ENCODE data around the gene PLEKHM3. TPM values are rescaled to one million over a fixed set of nuclear protein-coding genes. Genes with fewer than 3 reads are reported as not detected.

PLEKHM3 gene
- total and polyA plus RNA-seq, 2 of the 13 experiments (the other 11 are each of a cell fraction or from before 2014, with no cell fraction given), result 4.5 to 4.7 TPM

- TF ChIP-seq UBTF (CRISPR knock-in tag; IDR thresholded peaks at IDR 0.05) (peak; percentile 54), HDAC6 (IDR thresholded peaks at IDR 0.05; ENCODE audit: low read depth, low read length) (no peak), HNF4G (IDR thresholded peaks at IDR 0.05; ENCODE audit: borderline replicate concordance, low read depth, low read length) (peak; percentile 50; the same call in 1 of the 2 replicates), HNF4G (CRISPR knock-in tag; IDR thresholded peaks at IDR 0.05; ENCODE audit: borderline replicate concordance, low read depth) (no peak), MAZ (IDR thresholded peaks at IDR 0.05; ENCODE audit: borderline replicate concordance, low read depth, low read length) (no peak), MAZ (CRISPR knock-in tag; IDR thresholded peaks at IDR 0.05; ENCODE audit: low read depth) (no peak), ZFP90 (CRISPR knock-in tag; IDR thresholded peaks at IDR 0.05; ENCODE audit: borderline replicate concordance) (no peak), ZNF615 (CRISPR knock-in tag; IDR thresholded peaks at IDR 0.05; ENCODE audit: borderline replicate concordance) (0 out of 2 replicates have a peak, but pooled peaks have one; percentile 27), ZNF782 (CRISPR knock-in tag; IDR thresholded peaks at IDR 0.05; ENCODE audit: borderline replicate concordance) (0 out of 2 replicates have a peak, but pooled peaks have one; percentile 37)
- TF ChIP-seq, protein P1, sequence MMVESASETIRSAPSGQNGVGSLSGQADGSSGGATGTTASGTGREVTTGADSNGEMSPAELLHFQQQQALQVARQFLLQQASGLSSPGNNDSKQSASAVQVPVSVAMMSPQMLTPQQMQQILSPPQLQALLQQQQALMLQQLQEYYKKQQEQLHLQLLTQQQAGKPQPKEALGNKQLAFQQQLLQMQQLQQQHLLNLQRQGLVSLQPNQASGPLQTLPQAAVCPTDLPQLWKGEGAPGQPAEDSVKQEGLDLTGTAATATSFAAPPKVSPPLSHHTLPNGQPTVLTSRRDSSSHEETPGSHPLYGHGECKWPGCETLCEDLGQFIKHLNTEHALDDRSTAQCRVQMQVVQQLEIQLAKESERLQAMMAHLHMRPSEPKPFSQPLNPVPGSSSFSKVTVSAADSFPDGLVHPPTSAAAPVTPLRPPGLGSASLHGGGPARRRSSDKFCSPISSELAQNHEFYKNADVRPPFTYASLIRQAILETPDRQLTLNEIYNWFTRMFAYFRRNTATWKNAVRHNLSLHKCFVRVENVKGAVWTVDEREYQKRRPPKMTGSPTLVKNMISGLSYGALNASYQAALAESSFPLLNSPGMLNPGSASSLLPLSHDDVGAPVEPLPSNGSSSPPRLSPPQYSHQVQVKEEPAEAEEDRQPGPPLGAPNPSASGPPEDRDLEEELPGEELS (CRISPR knock-in tag; IDR thresholded peaks at IDR 0.05), result peak; percentile 39; the same call in 1 of the 2 replicates
- TF ChIP-seq, protein P2, sequence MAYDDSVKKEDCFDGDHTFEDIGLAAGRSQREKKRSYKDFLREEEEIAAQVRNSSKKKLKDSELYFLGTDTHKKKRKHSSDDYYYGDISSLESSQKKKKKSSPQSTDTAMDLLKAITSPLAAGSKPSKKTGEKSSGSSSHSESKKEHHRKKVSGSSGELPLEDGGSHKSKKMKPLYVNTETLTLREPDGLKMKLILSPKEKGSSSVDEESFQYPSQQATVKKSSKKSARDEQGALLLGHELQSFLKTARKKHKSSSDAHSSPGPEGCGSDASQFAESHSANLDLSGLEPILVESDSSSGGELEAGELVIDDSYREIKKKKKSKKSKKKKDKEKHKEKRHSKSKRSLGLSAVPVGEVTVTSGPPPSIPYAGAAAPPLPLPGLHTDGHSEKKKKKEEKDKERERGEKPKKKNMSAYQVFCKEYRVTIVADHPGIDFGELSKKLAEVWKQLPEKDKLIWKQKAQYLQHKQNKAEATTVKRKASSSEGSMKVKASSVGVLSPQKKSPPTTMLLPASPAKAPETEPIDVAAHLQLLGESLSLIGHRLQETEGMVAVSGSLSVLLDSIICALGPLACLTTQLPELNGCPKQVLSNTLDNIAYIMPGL (CRISPR knock-in tag; IDR thresholded peaks at IDR 0.05; ENCODE audit: borderline replicate concordance in 1 of 2, low read depth in 1 of 2), result 0 out of 4 replicates have a peak, but pooled peaks of 1 of the 2 experiments have one; percentile 24
- TF ChIP-seq, protein P3, sequence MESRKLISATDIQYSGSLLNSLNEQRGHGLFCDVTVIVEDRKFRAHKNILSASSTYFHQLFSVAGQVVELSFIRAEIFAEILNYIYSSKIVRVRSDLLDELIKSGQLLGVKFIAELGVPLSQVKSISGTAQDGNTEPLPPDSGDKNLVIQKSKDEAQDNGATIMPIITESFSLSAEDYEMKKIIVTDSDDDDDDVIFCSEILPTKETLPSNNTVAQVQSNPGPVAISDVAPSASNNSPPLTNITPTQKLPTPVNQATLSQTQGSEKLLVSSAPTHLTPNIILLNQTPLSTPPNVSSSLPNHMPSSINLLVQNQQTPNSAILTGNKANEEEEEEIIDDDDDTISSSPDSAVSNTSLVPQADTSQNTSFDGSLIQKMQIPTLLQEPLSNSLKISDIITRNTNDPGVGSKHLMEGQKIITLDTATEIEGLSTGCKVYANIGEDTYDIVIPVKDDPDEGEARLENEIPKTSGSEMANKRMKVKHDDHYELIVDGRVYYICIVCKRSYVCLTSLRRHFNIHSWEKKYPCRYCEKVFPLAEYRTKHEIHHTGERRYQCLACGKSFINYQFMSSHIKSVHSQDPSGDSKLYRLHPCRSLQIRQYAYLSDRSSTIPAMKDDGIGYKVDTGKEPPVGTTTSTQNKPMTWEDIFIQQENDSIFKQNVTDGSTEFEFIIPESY (CRISPR knock-in tag; IDR thresholded peaks at IDR 0.05), result no peak
- TF ChIP-seq, protein P4, sequence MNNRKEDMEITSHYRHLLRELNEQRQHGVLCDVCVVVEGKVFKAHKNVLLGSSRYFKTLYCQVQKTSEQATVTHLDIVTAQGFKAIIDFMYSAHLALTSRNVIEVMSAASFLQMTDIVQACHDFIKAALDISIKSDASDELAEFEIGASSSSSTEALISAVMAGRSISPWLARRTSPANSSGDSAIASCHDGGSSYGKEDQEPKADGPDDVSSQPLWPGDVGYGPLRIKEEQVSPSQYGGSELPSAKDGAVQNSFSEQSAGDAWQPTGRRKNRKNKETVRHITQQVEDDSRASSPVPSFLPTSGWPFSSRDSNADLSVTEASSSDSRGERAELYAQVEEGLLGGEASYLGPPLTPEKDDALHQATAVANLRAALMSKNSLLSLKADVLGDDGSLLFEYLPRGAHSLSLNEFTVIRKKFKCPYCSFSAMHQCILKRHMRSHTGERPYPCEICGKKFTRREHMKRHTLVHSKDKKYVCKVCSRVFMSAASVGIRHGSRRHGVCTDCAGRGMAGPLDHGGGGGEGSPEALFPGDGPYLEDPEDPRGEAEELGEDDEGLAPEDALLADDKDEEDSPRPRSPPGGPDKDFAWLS (CRISPR knock-in tag; IDR thresholded peaks at IDR 0.05; ENCODE audit: borderline replicate concordance), result peak; percentile 76; the same call in 1 of the 2 replicates
- TF ChIP-seq, protein P5, sequence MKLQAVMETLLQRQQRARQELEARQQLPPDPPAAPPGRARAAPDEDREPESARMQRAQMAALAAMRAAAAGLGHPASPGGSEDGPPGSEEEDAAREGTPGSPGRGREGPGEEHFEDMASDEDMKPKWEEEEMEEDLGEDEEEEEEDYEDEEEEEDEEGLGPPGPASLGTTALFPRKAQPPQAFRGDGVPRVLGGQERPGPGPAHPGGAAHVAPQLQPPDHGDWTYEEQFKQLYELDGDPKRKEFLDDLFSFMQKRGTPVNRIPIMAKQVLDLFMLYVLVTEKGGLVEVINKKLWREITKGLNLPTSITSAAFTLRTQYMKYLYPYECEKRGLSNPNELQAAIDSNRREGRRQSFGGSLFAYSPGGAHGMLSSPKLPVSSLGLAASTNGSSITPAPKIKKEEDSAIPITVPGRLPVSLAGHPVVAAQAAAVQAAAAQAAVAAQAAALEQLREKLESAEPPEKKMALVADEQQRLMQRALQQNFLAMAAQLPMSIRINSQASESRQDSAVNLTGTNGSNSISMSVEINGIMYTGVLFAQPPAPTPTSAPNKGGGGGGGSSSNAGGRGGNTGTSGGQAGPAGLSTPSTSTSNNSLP (IDR thresholded peaks at IDR 0.05; ENCODE audit: low read depth, low read length), result no peak
These were observed 206.1 kb downstream of the PLEKHM3 start (continued) for GRCh38 chr2:207819021-207819797.

Measured in HepG2 (cell line).